ENCODE measurements around the gene OR1J1. TPM values are rescaled to one million over a fixed set of nuclear protein-coding genes. Genes with fewer than 3 reads are reported as not detected.

Gene OR1J1
- total RNA-seq, 1 experiment from 2014 or later = not detected

DNA sequence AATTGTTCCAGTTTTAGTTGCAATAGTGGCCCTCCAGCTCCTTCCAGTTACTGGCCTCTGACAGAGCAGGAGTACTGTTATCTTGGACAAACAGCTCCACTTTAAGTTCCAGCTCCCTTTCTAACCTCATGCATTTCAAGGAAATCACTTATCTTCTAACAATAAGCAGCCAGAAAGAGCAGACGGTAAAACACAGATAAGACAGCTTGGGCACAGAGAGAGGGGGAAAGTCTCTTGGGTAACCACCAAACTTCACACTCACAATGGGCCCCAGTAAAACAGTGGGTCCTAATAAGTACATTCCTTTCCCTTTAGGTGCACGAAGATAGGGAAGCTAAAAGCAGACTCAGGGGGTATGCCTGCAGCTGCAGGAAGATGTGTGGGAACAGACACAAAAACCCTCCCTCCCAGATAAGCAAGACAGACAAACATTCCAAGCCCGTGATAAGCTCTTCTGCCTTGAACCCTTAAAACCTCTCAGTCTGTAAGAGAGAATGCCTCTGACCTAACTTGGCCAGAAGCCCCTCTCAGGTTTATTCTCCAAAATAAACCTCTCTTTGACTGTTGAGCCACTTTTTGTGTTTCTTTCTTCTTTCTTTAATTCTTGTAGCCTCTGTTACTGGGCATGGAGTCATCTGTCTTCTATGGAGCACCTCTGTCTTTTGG is 30.8 kb downstream of the OR1J1 start:
- no peaks in the 10 kb centered on the region for H3K36me3 Mint-ChIP-seq (ENCODE audit: insufficient read depth, unreplicated experiment)
- TF ChIP-seq, protein P1, sequence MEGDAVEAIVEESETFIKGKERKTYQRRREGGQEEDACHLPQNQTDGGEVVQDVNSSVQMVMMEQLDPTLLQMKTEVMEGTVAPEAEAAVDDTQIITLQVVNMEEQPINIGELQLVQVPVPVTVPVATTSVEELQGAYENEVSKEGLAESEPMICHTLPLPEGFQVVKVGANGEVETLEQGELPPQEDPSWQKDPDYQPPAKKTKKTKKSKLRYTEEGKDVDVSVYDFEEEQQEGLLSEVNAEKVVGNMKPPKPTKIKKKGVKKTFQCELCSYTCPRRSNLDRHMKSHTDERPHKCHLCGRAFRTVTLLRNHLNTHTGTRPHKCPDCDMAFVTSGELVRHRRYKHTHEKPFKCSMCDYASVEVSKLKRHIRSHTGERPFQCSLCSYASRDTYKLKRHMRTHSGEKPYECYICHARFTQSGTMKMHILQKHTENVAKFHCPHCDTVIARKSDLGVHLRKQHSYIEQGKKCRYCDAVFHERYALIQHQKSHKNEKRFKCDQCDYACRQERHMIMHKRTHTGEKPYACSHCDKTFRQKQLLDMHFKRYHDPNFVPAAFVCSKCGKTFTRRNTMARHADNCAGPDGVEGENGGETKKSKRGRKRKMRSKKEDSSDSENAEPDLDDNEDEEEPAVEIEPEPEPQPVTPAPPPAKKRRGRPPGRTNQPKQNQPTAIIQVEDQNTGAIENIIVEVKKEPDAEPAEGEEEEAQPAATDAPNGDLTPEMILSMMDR (IDR thresholded peaks at IDR 0.05; ENCODE audit: unreplicated experiment) = no peak
- H3K4me3 Mint-ChIP-seq (ENCODE audit: low read depth, unreplicated experiment) = no peak overlapping the region
- DNase-seq = no peak
- H3K4me1 Mint-ChIP-seq (ENCODE audit: low read depth, unreplicated experiment) = no peaks in the 10 kb centered on the region
- H3K27ac Mint-ChIP-seq (ENCODE audit: unreplicated experiment) = no peak overlapping the region
- CTCF ChIA-PET = no interaction called here
- intact Hi-C loops (cut with micrococcal nuclease; ENCODE audit: unreplicated experiment) = no loop called here
- peaks cover 6% of the 10 kb centered on the region for H3K9me3 Mint-ChIP-seq (ENCODE audit: low read depth, unreplicated experiment)
- peaks cover 63% of the 10 kb centered on the region for H3K27me3 Mint-ChIP-seq (ENCODE audit: unreplicated experiment)
- BruUV-seq (replicated peaks) = no TSS peak

- TF ChIP-seq, protein P1 (IDR thresholded peaks at IDR 0.05; ENCODE audit: unreplicated experiment) = no peak
- CTCF ChIA-PET = no interaction called here
- DNase-seq = no peak
- Mint-ChIP-seq H3K4me3 (ENCODE audit: low read depth, unreplicated experiment) (no peak overlapping the region), H3K4me1 (ENCODE audit: low read depth, unreplicated experiment) (no peaks in the 10 kb centered on the region), H3K27ac (ENCODE audit: unreplicated experiment) (no peak overlapping the region), H3K9me3 (ENCODE audit: low read depth, unreplicated experiment) (peaks cover 6% of the 10 kb centered on the region), H3K36me3 (ENCODE audit: insufficient read depth, unreplicated experiment) (no peaks in the 10 kb centered on the region), H3K27me3 (ENCODE audit: unreplicated experiment) (peaks cover 74% of the 10 kb centered on the region)
- BruUV-seq (replicated peaks) = no TSS peak
- intact Hi-C loops (cut with micrococcal nuclease; ENCODE audit: unreplicated experiment) = no loop called here
These were observed 32.5 kb downstream of the OR1J1 start for GRCh38 chr9:122445155-122445749.

DNA sequence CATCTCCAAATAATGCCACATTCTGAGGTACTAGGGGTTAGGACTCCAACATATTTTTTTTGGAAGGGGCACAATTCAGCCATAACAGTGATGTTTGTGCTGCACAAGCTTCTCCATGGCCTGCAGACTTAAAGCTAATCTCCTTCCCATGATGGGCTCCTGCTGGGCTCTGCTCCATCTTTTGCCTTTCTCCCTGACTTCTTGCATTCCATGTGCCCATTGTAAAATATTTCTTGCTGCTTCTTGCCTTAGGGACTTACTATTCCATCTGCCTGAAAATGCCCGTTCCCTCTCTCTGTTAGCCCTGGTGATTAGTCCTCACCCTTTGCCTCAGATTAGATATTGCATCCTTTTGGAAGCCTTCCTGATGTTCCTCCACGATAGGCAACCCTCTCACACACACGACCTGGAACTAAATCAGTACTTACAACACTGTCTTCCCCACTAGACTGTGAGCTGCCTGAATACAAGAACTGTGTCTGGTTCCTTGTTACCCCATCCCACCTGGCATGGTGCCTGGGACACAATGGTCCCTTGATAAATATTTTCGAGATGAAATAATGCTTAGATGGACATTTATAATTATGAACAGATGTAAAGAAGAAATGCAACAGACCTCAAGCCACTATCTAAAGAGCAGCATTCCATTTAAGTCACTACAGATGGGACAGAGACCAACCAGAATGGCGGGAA is 33.5 kb downstream of the OR1J1 start:
- CTCF ChIA-PET = no interaction called here
- H3K4me3 Mint-ChIP-seq (ENCODE audit: low read depth, unreplicated experiment) = no peak overlapping the region
- no TSS peak for BruUV-seq (replicated peaks)
- no peak overlapping the region for H3K27ac Mint-ChIP-seq (ENCODE audit: unreplicated experiment)
- intact Hi-C loops (cut with micrococcal nuclease; ENCODE audit: unreplicated experiment) = no loop called here
- H3K9me3 Mint-ChIP-seq (ENCODE audit: low read depth, unreplicated experiment) = peaks cover 6% of the 10 kb centered on the region
- no peaks in the 10 kb centered on the region for H3K36me3 Mint-ChIP-seq (ENCODE audit: insufficient read depth, unreplicated experiment)
- H3K27me3 Mint-ChIP-seq (ENCODE audit: unreplicated experiment) = peaks cover 74% of the 10 kb centered on the region
- TF ChIP-seq, protein P1 (IDR thresholded peaks at IDR 0.05; ENCODE audit: unreplicated experiment) = no peak
- DNase-seq = no peak
- H3K4me1 Mint-ChIP-seq (ENCODE audit: low read depth, unreplicated experiment) = no peaks in the 10 kb centered on the region

- H3K27me3 Mint-ChIP-seq (ENCODE audit: unreplicated experiment) = peaks cover 68% of the 10 kb centered on the region
- no peak overlapping the region for H3K4me3 Mint-ChIP-seq (ENCODE audit: low read depth, unreplicated experiment)
- TF ChIP-seq, protein P1 (IDR thresholded peaks at IDR 0.05; ENCODE audit: unreplicated experiment) = no peak
- H3K36me3 Mint-ChIP-seq (ENCODE audit: insufficient read depth, unreplicated experiment) = no peaks in the 10 kb centered on the region
- no TSS peak for BruUV-seq (replicated peaks)
- H3K4me1 Mint-ChIP-seq (ENCODE audit: low read depth, unreplicated experiment) = no peaks in the 10 kb centered on the region
- DNase-seq = no peak
- intact Hi-C loops (cut with micrococcal nuclease; ENCODE audit: unreplicated experiment) = no loop called here
- CTCF ChIA-PET = no interaction called here
- H3K9me3 Mint-ChIP-seq (ENCODE audit: low read depth, unreplicated experiment) = peaks cover 5% of the 10 kb centered on the region
- H3K27ac Mint-ChIP-seq (ENCODE audit: unreplicated experiment) = no peak overlapping the region
These were observed 35.2 kb downstream of the OR1J1 start for GRCh38 chr9:122442568-122442967.

Other genes starting within 250 kb of the OR1J1 start
- gene LHX6, start 249.0 kb downstream of the OR1J1 start, total RNA-seq (2022) = 0.97 TPM in 1 of 2 replicates, not detected in the other
- gene RBM18, start 213.1 kb downstream of the OR1J1 start, total RNA-seq (2022) = 13.1 and 14.1 TPM in 2 replicates
- gene MRRF, start 213.0 kb downstream of the OR1J1 start, total RNA-seq (2022) = 45.7 and 47.1 TPM in 2 replicates
- 0.66 and 0.71 TPM in 2 replicates for gene PTGS1, start 106.9 kb downstream of the OR1J1 start, total RNA-seq (2022)
- not detected in 2 replicates for gene OR1J2, start 32.9 kb upstream of the OR1J1 start, total RNA-seq (2022)
- not detected in 2 replicates for gene OR1J4, start 41.2 kb upstream of the OR1J1 start, total RNA-seq (2022)
- gene OR1N1, start 49.4 kb upstream of the OR1J1 start, total RNA-seq (2022) = not detected in 2 replicates
- gene OR1N2, start 75.2 kb upstream of the OR1J1 start, total RNA-seq (2022) = not detected in 2 replicates
- gene OR1L8, start 105.5 kb upstream of the OR1J1 start, total RNA-seq (2022) = not detected in 2 replicates
- not detected in 2 replicates for gene OR1Q1, start 136.8 kb upstream of the OR1J1 start, total RNA-seq (2022)
- gene OR1B1, start 179.7 kb upstream of the OR1J1 start, total RNA-seq (2022) = not detected in 2 replicates
- not detected in 2 replicates for gene OR1L1, start 183.8 kb upstream of the OR1J1 start, total RNA-seq (2022)
- not detected in 2 replicates for gene OR1L3, start 197.2 kb upstream of the OR1J1 start, total RNA-seq (2022)
- not detected in 2 replicates for gene OR1L4, start 246.1 kb upstream of the OR1J1 start, total RNA-seq (2022)